RWPE1 (cell line): ENCODE measurements around the gene SKAP2.
"Not testable (repeated sequence)": the region's sequence is repeated elsewhere in the genome, so short reads cannot be mapped to it uniquely, and the experiment has no call there.

ENCODE experiments used
- CTCF ChIA-PET: fragments of 350-600 bp; sonication (Branson Sonifier 250); formaldehyde crosslinking; extraction: SDS; loops from one replicate; lab custom pipeline; 2021; lab: Yijun Ruan, JAX
- POLR2A ChIA-PET: fragments of 400-600 bp; formaldehyde crosslinking; extraction: SDS; loops from one replicate; lab custom pipeline; 2020; ENCODE audit warnings: antibody characterized with exemption; ENCODE audit not compliant: low non-redundant PET; lab: Yijun Ruan, JAX
- DNase-seq: peaks from one replicate; pipeline ENCODE4 v3.0.0; 2012; ENCODE audit warnings: low spot score
- H3K27ac ChIP-seq: fragments of 450-650 bp; 2 replicates; pipeline ENCODE4 v1.5.1; 2017
- TF ChIP-seq, protein P1 (sequence below): fragments of 450-650 bp; conservative IDR thresholded peaks from 2 replicates; pipeline ENCODE4 v1.5.1; 2017; ENCODE audit warnings: low read depth, mild to moderate bottlenecking

Gene SKAP2

DNA sequence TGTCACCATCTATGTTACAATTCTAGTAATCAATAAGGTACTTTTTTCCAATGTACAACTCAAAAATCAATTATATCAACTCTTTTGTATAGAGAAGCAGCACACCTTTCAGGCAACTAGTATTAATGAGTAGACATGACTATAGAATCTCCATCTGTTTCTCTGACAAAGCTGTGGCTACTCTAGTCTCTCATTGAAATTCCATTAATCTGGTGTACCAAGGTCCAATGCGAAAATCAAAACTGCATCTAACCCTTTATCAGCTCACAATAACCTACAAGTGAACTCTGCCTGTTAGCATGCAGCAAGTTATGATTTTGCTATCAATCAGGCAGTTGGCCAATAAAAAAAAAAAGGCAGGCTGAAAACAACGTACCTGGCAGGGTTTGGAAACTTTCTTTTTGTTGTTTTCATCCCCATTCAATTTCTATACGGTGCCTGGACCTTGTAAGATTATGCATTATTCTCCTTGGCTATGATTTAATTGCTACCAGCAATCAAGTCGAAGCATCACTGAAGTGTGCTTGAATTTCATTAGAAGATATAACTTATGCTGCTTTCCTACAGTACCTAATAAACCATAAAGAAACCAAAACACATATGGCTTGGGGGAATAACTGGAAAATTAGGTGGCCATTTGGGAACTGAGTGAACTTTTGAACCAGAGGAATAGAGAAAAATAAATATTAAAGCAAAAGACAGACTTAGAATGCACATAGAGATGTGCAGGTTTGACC lies 23.2 kb downstream of the SKAP2 start:
- POLR2A ChIA-PET = no interaction called here
- CTCF ChIA-PET = interaction anchor here (0.6 to 1.1 kb wide), 2 partner anchors 10 to 522 kb away, joined by 3 read pairs; no protein-coding TSS in a partner anchor
- H3K27ac ChIP-seq = no peak overlapping the region
- TF ChIP-seq, protein P1, sequence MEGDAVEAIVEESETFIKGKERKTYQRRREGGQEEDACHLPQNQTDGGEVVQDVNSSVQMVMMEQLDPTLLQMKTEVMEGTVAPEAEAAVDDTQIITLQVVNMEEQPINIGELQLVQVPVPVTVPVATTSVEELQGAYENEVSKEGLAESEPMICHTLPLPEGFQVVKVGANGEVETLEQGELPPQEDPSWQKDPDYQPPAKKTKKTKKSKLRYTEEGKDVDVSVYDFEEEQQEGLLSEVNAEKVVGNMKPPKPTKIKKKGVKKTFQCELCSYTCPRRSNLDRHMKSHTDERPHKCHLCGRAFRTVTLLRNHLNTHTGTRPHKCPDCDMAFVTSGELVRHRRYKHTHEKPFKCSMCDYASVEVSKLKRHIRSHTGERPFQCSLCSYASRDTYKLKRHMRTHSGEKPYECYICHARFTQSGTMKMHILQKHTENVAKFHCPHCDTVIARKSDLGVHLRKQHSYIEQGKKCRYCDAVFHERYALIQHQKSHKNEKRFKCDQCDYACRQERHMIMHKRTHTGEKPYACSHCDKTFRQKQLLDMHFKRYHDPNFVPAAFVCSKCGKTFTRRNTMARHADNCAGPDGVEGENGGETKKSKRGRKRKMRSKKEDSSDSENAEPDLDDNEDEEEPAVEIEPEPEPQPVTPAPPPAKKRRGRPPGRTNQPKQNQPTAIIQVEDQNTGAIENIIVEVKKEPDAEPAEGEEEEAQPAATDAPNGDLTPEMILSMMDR = no peak
- no peak for DNase-seq

DNA sequence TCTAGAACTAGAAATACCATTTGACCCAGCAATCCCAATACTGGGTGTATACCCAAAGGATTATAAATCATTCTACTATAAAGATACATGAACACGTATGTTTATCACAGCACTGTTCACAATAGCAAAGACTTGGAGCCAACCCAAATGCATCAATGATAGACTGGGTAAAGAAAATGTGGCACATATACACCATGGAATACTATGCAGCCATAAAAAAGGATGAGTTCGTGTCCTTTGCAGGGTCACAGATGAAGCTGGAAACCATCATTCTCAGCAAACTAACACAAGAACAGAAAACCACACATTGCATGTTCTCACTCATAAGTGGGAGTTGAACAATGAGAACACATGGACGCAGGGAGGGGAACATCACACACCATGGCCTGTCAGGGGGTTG lies 27.6 kb downstream of the SKAP2 start:
- CTCF ChIA-PET, H3K27ac ChIP-seq, POLR2A ChIA-PET, DNase-seq: not testable (repeated sequence)

DNA sequence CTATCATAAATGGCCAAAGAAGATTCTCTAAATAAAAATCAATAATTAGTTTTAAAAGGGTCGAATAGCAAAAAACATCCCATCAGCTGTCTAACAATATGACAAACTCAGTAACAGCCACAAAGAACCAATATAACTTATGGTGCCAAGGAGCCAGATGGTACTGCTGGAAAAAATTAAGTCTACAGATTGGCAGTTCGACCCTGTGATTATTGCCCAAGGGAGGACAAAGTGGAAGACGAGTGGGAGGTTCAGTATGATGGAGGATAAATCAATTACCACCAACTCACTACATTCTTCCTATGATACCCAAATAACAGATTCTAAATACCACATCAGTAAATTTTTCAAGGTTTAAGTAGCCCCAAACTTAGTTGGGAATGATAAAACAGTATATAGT lies 49.0 kb downstream of the SKAP2 start:
- H3K27ac ChIP-seq = no peak overlapping the region
- ChIA-PET POLR2A (no interaction called here), CTCF (interaction anchor here (0.6 kb wide), 1 partner anchor 285 kb away, joined by 3 read pairs; no protein-coding TSS in a partner anchor)
- TF ChIP-seq, protein P1 = no peak
- DNase-seq = no peak

DNA sequence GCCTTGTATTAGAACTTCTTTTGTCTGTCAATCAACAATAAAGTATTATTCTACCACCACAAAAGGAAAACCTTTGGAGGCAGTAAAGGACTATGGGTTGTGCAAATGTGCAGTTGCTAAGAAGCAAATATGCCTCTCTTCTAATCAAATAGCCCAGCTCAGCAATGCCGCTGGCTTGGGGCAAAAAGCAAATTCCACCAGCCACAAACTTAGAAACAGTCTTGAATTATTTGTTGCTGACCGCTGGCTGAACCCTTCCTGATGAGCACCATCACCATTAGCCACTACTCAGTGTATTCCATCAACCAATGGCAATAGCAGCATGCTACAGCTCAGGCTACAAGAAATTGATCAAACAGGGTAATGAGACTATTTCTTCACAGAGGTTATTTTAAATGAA lies 51.0 kb downstream of the SKAP2 start:
- TF ChIP-seq, protein P1 = no peak
- no peak overlapping the region for H3K27ac ChIP-seq
- ChIA-PET POLR2A (no interaction called here), CTCF (interaction anchor here (1.1 kb wide), 1 partner anchor 126 kb away, joined by 5 read pairs; no protein-coding TSS in a partner anchor)
- DNase-seq = no peak

DNA sequence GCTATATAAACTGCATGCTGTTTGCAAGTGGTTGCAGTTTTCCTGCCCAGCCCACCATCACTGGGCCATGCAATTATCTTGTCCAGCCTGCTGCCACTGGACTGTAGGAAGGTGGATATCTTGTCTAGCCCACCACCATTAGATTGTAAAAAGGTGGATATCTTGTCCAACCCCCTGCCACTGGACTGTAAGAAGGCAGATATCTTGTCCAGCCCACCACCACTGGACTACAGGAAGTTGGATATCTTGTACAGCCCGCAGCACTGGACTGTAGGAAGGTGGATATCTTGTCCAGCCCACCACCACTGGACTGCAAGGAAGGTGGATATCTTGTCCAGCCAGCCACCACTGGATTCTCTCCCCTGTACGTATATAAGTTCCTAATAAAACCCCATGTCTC lies 69.8 kb downstream of the SKAP2 start:
- CTCF ChIA-PET = no interaction called here
- TF ChIP-seq, protein P1 = no peak

DNA sequence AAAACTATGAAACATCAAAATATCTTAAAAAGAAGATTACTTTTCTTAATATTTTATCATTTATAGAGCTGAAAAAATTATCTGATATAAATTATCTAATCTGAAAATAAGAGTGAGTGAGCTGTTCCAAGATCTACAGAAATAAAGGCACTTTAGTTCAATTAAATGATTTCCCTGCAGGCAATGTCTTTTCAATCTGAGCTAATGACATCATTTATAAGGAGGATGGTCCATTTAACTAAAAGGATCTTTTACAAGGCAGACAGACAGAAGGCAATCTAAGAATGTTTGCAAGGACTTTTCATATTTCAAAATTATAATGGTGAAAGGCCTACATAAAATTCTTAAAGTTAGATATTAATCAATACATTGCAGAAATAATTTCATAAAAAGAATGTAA lies 71.8 kb downstream of the SKAP2 start:
- H3K27ac ChIP-seq = no peak overlapping the region
- no peak for DNase-seq
- TF ChIP-seq, protein P1 = no peak
- ChIA-PET CTCF (interaction anchor here (0.5 kb wide), 1 partner anchor 905 kb away, joined by 3 read pairs; no protein-coding TSS in a partner anchor), POLR2A (no interaction called here)

More for the DNA sequence above, 69.8 kb downstream of the SKAP2 start:
- no peak overlapping the region for H3K27ac ChIP-seq
- no peak for DNase-seq
- POLR2A ChIA-PET = no interaction called here

DNA sequence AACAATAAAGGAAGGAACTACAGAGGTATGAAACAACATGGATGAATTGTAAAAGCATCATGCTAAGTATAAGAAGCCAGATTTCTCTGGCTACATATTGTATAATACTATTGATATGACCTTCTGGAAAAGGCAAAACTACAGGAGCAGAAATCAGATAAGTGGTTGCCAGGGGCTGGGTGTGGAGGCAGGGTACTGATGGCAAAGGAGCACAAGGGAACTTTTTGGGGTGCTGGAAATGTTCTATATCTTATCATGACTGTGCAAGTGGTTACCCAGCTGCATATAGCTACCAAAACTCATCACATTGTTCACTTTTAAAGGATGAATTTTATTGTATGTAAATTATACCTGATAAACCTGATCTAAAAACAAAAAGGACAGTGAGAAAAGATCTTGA lies 72.4 kb downstream of the SKAP2 start:
- no peak overlapping the region for H3K27ac ChIP-seq
- CTCF ChIA-PET = no interaction called here
- POLR2A ChIA-PET = no interaction called here
- TF ChIP-seq, protein P1 = no peak
- DNase-seq = no peak
